ENCODE data around the gene TDG.
"Not testable (repeated sequence)": the region's sequence is repeated elsewhere in the genome, so short reads cannot be mapped to it uniquely, and the experiment has no call there.

TDG gene

GRCh38 chr12:103960616-103961227 lies 5.0 kb upstream of the TDG start:
- DNase-seq = no peak

- no peak for DNase-seq
These were observed 3.2 kb upstream of the TDG start for GRCh38 chr12:103962493-103962892.

DNA sequence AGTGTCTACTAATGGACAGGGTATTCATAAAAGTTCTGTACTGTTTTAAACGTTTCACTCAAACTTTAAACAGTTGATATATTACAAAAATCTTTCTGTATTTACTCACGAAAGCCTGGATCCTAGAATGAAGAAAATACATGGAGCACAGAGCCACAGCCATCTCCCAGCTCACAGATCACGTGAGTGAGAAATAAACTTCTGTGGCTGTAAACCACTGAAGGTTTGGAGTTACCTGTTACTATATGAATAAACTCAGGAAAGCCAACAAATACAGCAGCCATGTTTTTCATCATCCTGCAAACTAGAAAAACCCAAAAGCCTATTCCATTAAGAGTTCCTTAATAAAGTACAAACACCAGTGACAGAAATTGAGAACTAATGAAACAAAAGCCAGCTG lies 867 bp upstream of the TDG start:
- no peak for DNase-seq

DNA sequence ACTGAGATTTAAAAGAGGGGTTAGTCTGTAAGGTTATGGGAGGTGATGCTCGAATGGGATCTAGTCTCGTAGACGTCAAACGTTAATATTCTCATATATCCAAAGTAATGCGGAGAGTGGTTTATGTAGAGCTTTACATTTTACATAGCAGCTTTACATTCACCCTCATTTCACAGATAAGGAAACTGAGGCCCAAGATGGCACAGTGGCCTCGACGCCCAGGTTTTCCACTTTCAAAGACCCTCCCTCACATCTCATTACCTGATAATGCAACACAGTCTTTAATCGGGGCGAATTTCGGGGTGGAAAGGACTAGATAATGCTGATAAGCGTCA lies 450 bp upstream of the TDG start:
- DNase-seq = no peak

- no peak for DNase-seq
These were observed 1.1 kb downstream of the TDG start for GRCh38 chr12:103966736-103967135.

DNA sequence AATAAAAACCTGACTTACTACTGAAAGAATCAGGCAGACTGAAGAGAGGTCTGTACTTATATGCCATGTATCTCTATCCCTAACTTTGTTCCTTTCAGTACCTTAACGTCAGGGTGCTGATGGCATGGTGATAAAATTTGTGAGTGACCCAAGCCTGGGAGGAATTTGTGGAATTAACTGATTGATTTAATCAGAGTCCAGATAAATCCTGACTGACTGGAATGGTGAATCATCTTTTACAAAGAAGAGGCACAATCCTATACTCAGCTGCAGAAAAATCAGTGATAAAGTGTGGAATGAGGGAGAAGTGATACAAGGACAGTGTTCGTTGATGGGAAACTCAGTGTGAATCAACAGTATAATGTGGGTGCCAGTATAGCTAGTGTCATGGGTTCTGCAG lies 3.7 kb downstream of the TDG start:
- no peak for DNase-seq

DNA sequence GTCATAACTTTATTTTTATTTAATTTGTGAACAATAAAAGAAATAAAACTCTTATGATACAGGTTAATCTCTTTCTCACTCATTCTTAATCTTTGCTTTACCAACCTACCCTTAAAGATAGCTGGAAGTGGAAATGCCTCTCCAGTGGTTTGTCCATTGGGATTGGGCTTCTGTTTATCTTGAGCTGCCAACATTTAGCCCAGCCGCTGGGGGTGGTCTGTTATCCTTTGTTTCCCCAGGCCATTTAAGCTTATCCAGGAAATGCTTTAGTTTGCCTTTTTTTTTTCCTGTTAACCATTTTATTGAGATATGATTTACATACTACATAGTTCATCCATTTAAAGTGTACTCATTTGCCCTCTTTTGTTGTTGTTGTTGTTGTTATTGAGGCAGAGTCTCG lies 8.2 kb downstream of the TDG start:
- no peak for DNase-seq

GRCh38 chr12:103975368-103975767 lies 9.7 kb downstream of the TDG start:
- DNase-seq = no peak

GRCh38 chr12:103978384-103978982 lies 12.8 kb downstream of the TDG start:
- no peak for DNase-seq

- no peak for DNase-seq
These were observed 21.2 kb downstream of the TDG start for GRCh38 chr12:103986829-103987228.

DNA sequence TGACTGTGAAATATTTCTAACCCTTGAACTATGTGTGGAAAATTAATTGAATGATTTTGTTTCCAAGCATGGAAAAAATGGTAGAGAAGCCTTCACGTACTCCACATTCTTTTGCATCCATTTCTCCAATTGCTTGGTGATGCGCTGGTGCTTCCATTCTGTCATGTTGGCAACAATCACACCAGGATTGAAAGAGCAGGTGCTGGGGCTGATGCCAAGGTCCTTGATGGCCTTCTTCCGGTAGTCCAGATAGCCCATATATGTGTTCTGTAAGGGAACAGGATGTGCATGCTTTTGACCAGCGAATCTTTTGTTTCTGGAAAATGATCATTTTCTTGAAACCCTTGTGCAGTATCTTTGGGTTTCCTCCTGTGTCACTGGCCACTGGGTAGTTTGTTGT lies 28.6 kb downstream of the TDG start:
- no peak for DNase-seq

GRCh38 chr12:103996595-103996994 lies 30.9 kb downstream of the TDG start:
- no peak for DNase-seq

DNA sequence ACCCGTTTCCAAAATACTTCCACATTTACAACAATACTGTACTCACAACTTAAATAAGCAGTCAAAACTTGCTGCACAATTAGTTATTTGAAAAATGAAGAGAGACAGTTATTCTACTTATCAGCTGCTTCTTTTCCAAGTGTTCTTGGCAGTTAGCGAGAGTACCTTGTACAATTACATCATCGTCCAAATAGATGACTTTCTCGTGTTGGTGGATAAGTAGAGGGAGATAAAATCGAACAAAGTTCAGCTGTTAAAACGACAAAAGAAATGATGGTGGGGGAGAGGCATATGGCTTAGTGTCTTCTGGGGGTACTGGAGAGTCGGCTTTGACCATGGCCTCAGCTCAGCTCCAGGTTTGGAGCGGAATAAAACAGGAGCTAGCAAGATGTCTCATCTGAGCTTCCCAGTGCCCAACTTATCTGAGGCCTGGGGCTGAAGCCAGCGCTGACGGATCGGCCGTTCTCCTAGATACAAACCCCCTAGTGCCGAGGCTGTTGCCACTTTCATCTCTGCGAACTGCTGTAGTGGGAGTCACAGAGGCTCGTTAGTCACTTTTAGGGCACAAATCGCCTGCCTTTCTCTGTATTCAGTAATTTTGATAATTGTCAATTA lies 31.7 kb downstream of the TDG start:
- DNase-seq = no peak

DNA sequence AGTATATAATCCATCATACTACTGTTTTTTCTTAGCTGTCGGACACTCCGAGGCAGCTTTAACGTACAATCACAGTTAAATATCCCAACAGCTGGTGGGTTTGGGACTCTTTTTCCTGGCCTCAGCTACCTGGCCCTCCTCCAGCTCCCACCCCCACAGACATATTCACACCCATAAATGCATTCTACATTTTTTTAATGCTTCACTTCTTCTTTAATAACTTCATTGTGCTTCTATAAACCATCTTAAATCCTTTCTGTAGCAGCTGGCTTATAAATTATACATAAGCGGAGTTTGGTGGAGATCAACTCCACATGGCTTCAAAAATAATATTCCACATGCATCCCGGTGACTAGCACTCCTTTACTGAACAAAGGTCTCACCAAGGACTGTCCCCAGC lies 33.3 kb downstream of the TDG start:
- DNase-seq = peak in 1 of 2 experiments; percentile 47

- no peak for DNase-seq
These were observed 35.2 kb downstream of the TDG start for GRCh38 chr12:104000807-104001434.

GRCh38 chr12:104002686-104003085 lies 37.0 kb downstream of the TDG start:
- no peak for DNase-seq

DNA sequence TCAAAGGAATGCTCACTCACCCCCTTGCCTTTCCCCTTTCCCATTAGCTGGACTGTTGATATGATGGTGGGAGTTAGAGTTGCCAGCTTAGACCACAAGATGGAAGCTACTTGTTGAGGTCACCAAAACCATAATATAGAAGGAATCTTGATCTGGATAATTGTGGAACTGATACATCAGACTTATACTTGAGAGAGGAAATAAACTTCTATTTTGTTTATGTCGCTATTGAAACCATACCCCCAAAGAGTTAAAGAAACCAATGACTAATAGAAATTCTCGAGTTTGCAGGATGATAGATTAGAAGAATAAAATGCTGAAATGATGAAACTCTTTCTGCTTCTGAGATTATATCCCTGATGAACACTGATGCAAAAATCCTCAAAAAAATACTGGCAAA lies 37.9 kb downstream of the TDG start:
- no peak for DNase-seq

GRCh38 chr12:104006929-104007328 lies 41.3 kb downstream of the TDG start:
- no peak for DNase-seq

- DNase-seq = no peak
These were observed 44.4 kb downstream of the TDG start for GRCh38 chr12:104010121-104010520.

DNA sequence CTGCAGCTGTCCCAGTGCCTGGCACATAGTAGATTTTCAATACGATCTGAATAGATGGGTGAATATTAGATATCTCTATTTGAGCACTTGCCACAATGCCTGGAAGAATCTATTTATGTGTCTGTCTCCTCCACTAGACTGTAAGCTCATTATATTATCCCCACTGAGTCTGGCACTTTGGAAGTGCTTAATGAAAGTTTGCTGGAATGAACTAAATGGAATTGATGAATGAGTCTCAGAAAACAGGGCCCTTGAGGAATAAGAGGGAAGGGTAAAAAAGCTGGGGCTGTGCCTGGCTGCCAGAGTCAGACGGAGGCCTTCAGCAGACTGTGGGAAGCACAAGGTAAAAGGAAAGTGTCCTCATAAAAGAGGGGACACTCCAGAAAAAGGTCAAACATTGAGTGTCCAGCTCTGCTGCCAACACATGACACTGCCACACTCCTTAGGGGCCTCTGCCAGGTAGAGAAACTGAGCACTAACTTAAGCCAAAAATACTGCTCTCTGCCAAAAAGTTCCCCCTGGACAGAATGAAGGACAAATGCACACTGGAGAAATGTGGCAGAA lies 45.0 kb downstream of the TDG start:
- DNase-seq = no peak

DNA sequence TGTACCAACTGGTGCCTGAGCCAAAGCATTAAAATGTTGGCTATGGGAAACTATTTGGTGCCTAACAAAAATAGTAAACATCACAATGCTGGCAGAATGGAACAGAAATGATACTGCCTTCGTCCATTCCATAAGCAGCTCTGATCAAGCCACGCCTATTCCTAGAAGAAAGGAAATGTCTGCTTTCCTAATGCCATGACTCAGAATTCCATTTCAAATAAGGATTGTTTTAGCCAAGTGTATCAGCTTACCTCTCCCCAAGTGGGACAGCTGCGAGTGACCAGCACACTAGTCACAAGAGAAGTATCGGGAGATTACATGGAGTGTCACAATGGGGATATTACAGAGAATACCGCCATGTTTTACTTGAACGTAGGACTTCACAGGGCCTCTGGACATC lies 45.6 kb downstream of the TDG start:
- DNase-seq = no peak

- DNase-seq = no peak
These were observed 46.7 kb downstream of the TDG start for GRCh38 chr12:104012331-104012730.

DNA sequence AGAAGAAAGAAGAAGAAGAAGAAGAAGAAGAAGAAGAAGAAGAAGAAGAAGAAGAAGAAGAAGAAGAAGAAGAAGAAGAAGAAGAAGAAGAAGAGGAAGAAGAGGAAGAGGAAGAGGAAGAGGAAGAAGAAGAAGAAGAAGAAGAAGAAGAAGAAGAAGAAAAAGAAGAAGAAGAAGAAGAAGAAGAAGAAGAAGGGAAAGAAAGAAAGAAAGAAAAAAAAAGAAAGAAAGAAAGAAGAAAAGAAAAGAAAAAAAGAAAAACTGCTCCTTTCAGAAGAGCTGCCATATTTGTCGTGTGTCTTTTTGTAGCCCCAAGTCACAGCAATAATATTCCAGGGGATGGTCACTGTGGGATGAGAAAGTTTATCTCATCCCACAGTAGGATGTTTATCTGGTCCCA lies 56.2 kb downstream of the TDG start:
- not testable (repeated sequence) for DNase-seq

GRCh38 chr12:104022786-104023185 lies 57.1 kb downstream of the TDG start:
- DNase-seq = peak in 1 of 2 experiments; percentile 61

Measured in NCI-H446 (cell line).